K562 (cell line): ENCODE measurements around the gene FAM149A. TPM values are rescaled to one million over a fixed set of nuclear protein-coding genes. Genes with fewer than 3 reads are reported as not detected.

ENCODE experiments used
- ATAC-seq: fragments of 200-7000 bp; cut with Tn5 transposase; 3 replicates; pipeline ENCODE4 v1.9.1; 2020; ENCODE audit warnings: moderate library complexity
- BruUV-seq: library from RNA; stranded (reverse); fragments of 400-500 nt; replicated peaks from 2 replicates; lab custom pipeline; 2021; lab: Mats Ljungman, UMichigan
- CTCF ChIA-PET: fragments of 300-600 bp; formaldehyde crosslinking; extraction: SDS; loops from one replicate; lab custom pipeline; 2021; ENCODE audit warnings: low intra/inter-chr PET ratio; lab: Yijun Ruan, JAX
- POLR2A ChIA-PET: fragments of 300-600, 350-650 bp; sonication (Branson Sonifier 250); formaldehyde crosslinking; extraction: SDS; loops from one replicate; lab custom pipeline; 2021; ENCODE audit warnings: antibody characterized with exemption, inconsistent platforms; lab: Yijun Ruan, JAX
- DNase-seq, 4 experiments: peaks; one replicate each; pipeline versions ENCODE4 v3.0.0 to v3.0.0-alpha.2; 2011 to 2018; ENCODE audit warnings: low spot score in 3 of 4, mixed read lengths in 3 of 4; ENCODE audit errors: extremely low read depth in 1 of 4
- FAIRE-seq: peaks from 2 replicates; lab custom pipeline; 2011; peaks lifted over from hg19 to GRCh38; lab: Jason Lieb, UNC
- H2AFZ ChIP-seq: 2 replicates; pipeline ENCODE4 v1.6.0; 2011; ENCODE audit warnings: low read depth, low read length, control low read depth, inconsistent platforms
- H3K27ac ChIP-seq: fragments of 200-600 bp; 3 replicates; pipeline ENCODE4 v1.8.0; 2011; ENCODE audit warnings: low read depth, mild to moderate bottlenecking, control low read depth, inconsistent platforms, low read length, moderate library complexity, mixed read lengths; ENCODE audit errors: extremely low read depth
- H3K27me3 ChIP-seq, 2 experiments: fragments of 300-600 bp in 1 of 2; 2 replicates in 1 of 2; 3 replicates in 1 of 2; pipeline versions ENCODE4 v1.6.0 to v1.8.0; 2011; ENCODE audit warnings: inconsistent platforms in 2 of 2, low read length in 2 of 2, mild to moderate bottlenecking in 1 of 2, mixed read lengths in 1 of 2, moderate library complexity in 1 of 2; ENCODE audit not compliant: control insufficient read depth in 2 of 2, insufficient read depth in 2 of 2
- H3K36me3 ChIP-seq: fragments of 300-600 bp; 3 replicates; pipeline ENCODE4 v1.8.0; 2011; ENCODE audit warnings: mild to moderate bottlenecking, low read length, inconsistent platforms; ENCODE audit not compliant: control insufficient read depth, insufficient read depth
- H3K4me1 ChIP-seq, 2 experiments: fragments of 200-600 bp in 1 of 2; replicated peaks in 1 of 2; 2 replicates in 1 of 2; 3 replicates in 1 of 2; pipeline versions ENCODE4 v1.5.1 to v1.8.0; 2011; ENCODE audit warnings: inconsistent platforms in 2 of 2, low read length in 2 of 2, mild to moderate bottlenecking in 1 of 2, mixed read lengths in 1 of 2, moderate library complexity in 1 of 2; ENCODE audit not compliant: control insufficient read depth in 2 of 2, insufficient read depth in 2 of 2
- H3K4me2 ChIP-seq: 2 replicates; pipeline ENCODE4 v1.6.1; 2011; ENCODE audit warnings: low read length, control low read depth, inconsistent platforms, mixed read lengths; ENCODE audit not compliant: insufficient read depth
- H3K4me3 ChIP-seq: fragments of 200-600 bp; sonication (generic), shearing (Covaris generic); 2 replicates; pipeline ENCODE4 v1.5.1; 2016; ENCODE audit warnings: control low read depth, inconsistent platforms
- H3K79me2 ChIP-seq: fragments of 200-600 bp; 3 replicates; pipeline ENCODE4 v1.8.0; 2011; ENCODE audit warnings: low read length, inconsistent platforms; ENCODE audit not compliant: control insufficient read depth, insufficient read depth
- H3K9ac ChIP-seq, 2 experiments: 2 replicates each; pipeline versions ENCODE4 v1.6.0 to v1.6.1; 2011; ENCODE audit warnings: low read depth in 2 of 2, low read length in 2 of 2, control low read depth in 1 of 2, inconsistent platforms in 1 of 2, mild to moderate bottlenecking in 1 of 2, mixed read lengths in 1 of 2; ENCODE audit not compliant: insufficient read depth in 1 of 2
- H3K9me1 ChIP-seq: one replicate; pipeline ENCODE4 v1.6.0; 2011; ENCODE audit warnings: inconsistent platforms, mild to moderate bottlenecking, low read length, moderate library complexity; ENCODE audit not compliant: control insufficient read depth, insufficient read depth
- H3K9me3 ChIP-seq: replicated peaks from 2 replicates; pipeline ENCODE4 v1.5.1; 2011; ENCODE audit warnings: low read depth, low read length, inconsistent platforms; ENCODE audit not compliant: control insufficient read depth, insufficient read depth
- H4K20me1 ChIP-seq: replicated peaks from 2 replicates; pipeline ENCODE4 v1.6.1; 2011; ENCODE audit warnings: low read length, inconsistent platforms, mixed read lengths; ENCODE audit not compliant: control insufficient read depth, insufficient read depth
- E2F8 ChIP-seq: fragments of 450-650 bp; IDR thresholded peaks from 2 replicates; pipeline ENCODE4 v1.7.1; 2018; ENCODE audit warnings: mild to moderate bottlenecking, low read depth; ENCODE audit not compliant: partially characterized antibody
- ZNF507 ChIP-seq: conservative IDR thresholded peaks from 2 replicates; pipeline ENCODE4 v1.6.1; 2017; ENCODE audit warnings: missing genetic modification characterization, missing compliant biosample characterization
- whole genome bisulfite sequencing: fragments of 100-300 bp; shearing (Covaris generic); methylation state at CpG from one replicate; pipeline ENCODE4 v1.1.6; 2016; ENCODE audit warnings: low coverage, mixed read lengths; ENCODE audit not compliant: insufficient coverage; ENCODE audit errors: missing lambda C conversion rate; 5-methylcytosine and 5-hydroxymethylcytosine counted together
- in situ Hi-C: fragments of 300-500 bp; cut with MboI; formaldehyde crosslinking; loops from 4 replicates; pipeline ENCODE4 v1.15.0; 2018; ENCODE audit warnings: inconsistent platforms, mixed read lengths
- intact Hi-C: fragments of 100-400 bp; cut with micrococcal nuclease; formaldehyde crosslinking; loops from 2 replicates; pipeline ENCODE4 v1.14.2; 2022
- polyA plus RNA-seq, 8 experiments: library from polyadenylated mRNA; depleted of rRNA in 4 of 8; stranded (reverse) in 5 of 8; unstranded in 3 of 8; fragments of >200 nt; fragmentation: Nextera tagmentation in 2 of 8; fragmentation: Illumina TruSeq in 1 of 8; extraction: Ambion mirVana in 2 of 8; extraction: Trizol in 1 of 8; gene quantifications; 2 replicates each; pipeline versions ENCODE4 v1.2.1 to v1.2.3, GENCODE V29; 2011 to 2014; ENCODE audit warnings: inconsistent platforms in 1 of 8, missing spikeins in 1 of 8
- total RNA-seq, 7 experiments: library from RNA; depleted of rRNA in 6 of 7; stranded (reverse); fragments of >200 nt in 6 of 7; fragmentation: Illumina TruSeq in 2 of 7; extraction: Trizol in 2 of 7; gene quantifications; 2 replicates each; pipeline versions ENCODE4 v1.2.1 to v1.2.3, GENCODE V29; 2011 to 2021; ENCODE audit warnings: low replicate concordance in 1 of 7

Gene FAM149A
- total and polyA plus RNA-seq, 9 of the 15 experiments (the other 6 are each of a cell fraction or from before 2014, with no cell fraction given) = not detected

- Histone ChIP-seq H3K9me1 (no peaks in the 10 kb centered on the region), H3K4me2 (no peak overlapping the region), H3K9ac (no peak overlapping the region), H3K4me3 (no peak overlapping the region), H3K27ac (no peak overlapping the region), H3K79me2 (no peaks in the 10 kb centered on the region), H3K36me3 (no peaks in the 10 kb centered on the region), H2AFZ (no peak overlapping the region), H3K27me3 (peaks cover 30 to 57% of the 10 kb centered on the region in 2 experiments), H3K9me3 (no peaks in the 10 kb centered on the region), H4K20me1 (no peaks in the 10 kb centered on the region), H3K4me1 (peaks cover 0 to 10% of the 10 kb centered on the region in 2 experiments; a peak in 2 of 5 replicates)
- ChIA-PET POLR2A (no interaction called here), CTCF (no interaction called here)
- intact Hi-C loops (no loop called here), in situ Hi-C loops (no loop called here)
- WGBS = 6% methylated on average over 12 of the region's 12 CpGs
- DNase-seq (no peak), FAIRE-seq (no peak), ATAC-seq (no peak)
- BruUV-seq = no TSS peak
- TF ChIP-seq ZNF507 (tag) = no peak
- TF ChIP-seq E2F8 = no peak
Measured at GRCh38 chr4:186102931-186103330, 1.6 kb upstream of the FAM149A start.
